HG03457 (cell line): Measurements from ENCODE around the gene CCDC78.

Experiments
- ATAC-seq: cut with Tn5 transposase; IDR thresholded peaks from one replicate; pipeline ENCODE4 v1.9.1; 2021; ENCODE audit warnings: moderate number of reproducible peaks; ENCODE audit not compliant: unreplicated experiment

The CCDC78 gene

DNA sequence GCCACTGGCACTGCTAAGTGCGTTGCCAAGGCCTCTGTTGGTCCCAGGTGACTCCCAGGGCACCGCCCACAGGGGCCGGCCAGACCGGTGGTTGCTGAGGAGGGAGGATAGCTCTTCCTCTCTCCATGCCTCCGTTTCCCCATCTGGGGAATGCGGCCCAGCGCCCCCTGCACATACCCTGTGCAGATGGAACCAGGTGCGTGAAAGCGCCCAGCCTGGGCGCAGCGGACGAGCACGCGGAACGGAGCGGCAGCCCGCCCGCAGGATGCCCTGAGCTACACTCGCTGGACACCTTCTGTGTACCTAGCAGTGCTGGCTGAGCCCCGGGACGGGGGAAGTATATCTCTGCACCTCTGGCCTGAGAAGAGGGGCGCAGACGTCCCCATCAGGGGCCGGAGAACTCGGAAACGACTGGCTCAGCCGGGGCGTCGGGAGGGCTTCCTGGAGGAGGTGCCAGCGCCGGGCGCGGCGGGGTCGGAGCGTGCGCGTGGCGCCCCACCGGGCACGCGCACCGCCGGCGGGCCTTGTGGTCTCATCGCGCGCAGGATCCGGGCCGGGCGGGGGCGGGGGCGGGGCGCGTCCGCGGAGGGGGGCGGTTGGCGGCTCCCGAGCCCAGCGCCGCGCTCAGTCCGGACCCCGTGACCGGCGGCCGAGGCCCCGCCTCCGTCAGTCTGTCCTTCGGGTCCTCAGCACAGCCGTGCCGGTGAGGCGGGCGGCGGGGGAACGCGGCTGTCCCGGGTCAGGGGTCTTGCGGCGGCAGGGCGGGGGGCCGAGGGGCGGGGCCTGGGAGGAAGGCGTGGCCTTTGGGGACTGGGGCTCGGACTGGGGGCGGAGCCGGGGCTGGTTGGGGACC is at the start of gene CCDC78, which contains the start of gene HAGHL:
CCDC78 (minus strand) TSS at position 6 of the 853 bp plus-strand sequence. CDS start 76 bp downstream, outside the sequence.
HAGHL (plus strand) TSS at position 669 of the 853 bp plus-strand sequence. CDS start 404 bp downstream, outside the sequence.
- ATAC-seq: no peak

DNA sequence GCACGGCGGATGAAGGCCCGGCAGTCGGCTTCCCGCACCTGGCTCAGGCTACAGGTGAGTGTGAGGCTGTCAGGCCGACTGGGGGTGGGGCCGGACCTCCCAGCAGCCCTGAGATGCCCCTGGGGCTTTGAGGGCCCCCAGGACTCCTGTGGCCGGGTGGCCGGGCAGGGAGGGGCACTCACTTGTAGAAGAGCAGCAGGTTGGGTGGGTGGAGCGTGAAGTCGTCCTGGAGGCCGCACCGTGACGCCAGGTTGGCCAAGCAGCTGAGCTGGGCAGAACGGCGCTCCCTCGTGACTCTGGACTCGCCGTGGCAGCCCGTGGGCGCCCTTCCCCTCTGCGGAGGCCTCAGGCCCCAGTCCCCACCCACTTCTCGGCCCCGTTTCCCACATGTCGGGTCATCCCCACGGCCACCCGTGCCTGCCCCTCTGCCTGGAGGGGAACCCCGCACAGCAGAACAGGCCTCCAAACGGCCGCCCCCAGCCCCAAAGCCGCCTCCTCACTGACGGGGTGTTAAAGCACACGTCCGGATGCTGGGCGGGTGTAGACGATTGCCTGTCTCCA is 49.1 kb upstream of the CCDC78 start:
- ATAC-seq: no peak

DNA sequence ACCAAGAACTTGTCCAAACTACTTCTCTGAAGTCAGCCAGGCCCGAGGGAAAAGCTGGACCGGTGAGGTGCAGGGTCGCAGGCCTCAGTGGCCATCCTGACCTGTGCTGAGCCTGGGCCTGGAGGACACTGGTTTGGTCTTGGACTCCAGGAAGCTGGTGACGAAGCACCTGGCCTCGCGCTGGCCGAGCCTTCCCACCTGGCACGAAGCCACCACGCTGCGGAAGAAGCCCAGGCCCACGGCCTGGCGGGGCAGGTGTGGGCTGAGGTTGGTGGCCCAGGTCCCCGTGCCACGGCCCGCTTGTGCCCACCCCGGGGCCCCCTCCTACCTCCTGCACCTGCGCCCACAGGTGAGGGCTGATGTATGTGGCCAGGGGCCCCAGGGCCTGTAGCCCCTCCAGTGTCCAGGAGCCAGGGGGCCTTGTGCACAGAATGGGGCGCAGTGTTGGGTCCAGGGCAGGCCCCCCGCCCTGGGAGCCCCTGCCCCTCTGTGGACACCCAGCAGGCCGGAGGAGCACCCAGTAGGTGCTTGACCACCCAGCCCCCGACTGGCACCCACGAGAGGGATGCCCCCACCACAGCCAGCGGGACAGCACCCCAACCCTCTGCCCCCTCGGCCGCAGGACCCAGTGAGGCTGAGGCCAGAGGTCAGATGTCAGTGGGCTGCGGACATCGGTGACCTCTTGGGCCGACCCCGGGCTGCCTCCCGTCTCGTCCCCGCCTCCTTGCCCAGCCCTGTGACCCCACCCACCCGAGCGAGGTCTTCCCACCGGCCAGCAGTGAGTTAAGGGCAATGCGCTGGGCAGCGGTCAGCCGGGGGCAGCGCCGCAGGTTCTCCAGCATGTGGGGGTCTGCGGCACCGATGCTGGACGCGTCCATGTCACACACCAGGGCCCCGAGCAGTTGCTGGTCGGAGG is 48.1 kb upstream of the CCDC78 start:
- no peak for ATAC-seq

DNA sequence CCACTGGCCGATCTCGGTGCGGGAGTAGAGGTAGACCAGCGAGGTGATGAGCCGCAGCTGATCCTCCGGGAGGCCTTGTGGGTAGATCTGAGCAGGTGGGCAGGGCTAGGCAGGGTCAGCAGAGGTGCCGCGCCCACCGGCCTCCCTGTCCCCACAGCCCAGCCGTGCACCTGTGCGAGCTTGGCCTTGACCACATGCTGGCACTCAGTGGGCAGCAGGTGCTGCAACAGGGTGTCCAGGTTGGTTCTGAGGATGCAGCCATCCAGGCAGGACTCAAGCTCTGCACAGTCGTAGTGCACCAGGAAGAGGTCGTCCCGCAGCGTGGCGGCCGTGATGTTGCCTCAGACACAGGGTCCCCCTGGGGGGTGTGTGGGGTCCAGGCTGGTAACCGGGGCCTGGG is 46.7 kb upstream of the CCDC78 start:
- no peak for ATAC-seq

DNA sequence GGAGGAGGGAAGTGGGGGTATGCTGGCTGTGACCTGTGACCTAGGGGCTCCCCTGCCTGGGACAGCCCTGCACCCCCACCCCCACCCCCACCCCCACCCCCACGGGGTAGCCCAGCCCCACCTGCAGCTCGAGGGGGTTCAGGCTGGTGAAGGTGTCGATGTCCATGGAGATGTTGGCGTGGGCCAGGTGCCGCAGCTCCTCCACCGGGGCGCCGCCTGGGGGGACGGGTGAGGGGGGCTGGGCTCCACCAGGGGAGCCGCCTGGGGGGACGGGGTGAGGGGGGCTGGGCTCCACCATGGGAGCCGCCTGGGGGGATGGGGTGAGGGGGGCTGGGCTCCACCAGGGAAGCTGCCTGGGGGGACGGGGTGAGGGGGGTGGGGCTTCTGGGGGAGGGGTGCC is 44.2 kb upstream of the CCDC78 start:
- no peak for ATAC-seq

DNA sequence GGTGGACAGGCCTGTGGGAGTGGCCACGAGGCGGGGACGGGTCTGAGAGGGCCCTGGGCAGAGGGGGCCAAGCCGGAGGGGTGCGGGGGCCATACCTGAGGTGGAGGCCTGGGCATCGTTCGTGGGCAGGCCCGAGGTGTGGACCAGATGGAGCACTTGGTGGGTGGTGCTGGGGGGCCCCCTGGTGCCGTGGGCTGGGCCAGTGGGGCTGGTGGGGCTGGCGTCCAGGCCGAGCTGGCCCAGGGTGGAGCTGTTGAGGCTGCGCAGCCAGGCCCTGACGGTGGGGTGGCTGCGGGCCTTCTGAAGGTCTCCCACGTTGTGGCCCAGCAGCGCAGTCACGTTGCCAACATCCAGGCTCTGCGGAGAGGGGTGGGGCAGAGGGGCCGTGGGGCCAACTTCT is 43.7 kb upstream of the CCDC78 start:
- ATAC-seq: no peak

DNA sequence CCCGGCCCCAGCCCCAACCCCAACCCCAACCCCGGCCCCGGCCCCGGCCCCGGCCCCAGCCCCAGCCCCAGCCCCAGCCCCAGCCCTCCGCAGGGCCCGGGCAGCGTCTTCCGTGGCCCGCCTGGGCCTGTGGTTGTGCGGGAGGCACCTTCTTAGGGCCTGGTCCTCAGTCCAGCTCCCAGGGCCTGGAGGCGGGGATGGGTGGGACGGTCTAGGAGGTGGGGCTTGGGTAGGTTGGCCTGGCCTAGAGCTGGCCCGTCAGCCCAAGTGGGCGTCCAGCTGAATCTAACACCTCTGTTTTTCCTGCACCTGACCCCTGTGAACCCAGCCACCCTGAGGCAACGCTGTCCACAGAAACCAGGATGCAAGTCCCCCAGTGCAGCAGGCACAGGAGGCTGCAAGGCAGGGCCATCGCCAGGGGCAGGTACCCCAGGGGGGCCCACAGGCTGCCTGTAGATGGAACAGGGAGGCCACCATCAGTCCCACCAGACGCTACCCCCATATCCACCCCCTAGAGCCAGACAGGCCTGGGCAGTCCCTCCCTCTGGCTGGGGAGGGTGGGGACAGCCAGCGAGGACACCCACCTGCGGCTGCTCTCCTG is 43.0 kb upstream of the CCDC78 start:
- no peak for ATAC-seq

DNA sequence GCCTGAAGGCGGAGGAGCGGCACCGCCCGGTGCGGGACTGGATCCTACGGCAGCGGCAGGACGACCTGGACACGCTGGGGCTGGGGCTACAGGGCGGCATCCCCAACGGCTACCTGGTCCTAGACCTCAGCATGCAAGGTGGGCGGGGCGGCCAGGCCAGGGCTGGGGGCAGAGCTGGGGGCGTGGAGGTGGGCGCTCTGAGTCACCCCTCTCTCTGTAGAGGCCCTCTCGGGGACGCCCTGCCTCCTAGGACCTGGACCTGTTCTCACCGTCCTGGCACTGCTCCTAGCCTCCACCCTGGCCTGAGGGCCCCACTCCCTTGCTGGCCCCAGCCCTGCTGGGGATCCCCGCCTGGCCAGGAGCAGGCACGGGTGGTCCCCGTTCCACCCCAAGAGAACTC is 42.2 kb upstream of the CCDC78 start:
- no peak for ATAC-seq

DNA sequence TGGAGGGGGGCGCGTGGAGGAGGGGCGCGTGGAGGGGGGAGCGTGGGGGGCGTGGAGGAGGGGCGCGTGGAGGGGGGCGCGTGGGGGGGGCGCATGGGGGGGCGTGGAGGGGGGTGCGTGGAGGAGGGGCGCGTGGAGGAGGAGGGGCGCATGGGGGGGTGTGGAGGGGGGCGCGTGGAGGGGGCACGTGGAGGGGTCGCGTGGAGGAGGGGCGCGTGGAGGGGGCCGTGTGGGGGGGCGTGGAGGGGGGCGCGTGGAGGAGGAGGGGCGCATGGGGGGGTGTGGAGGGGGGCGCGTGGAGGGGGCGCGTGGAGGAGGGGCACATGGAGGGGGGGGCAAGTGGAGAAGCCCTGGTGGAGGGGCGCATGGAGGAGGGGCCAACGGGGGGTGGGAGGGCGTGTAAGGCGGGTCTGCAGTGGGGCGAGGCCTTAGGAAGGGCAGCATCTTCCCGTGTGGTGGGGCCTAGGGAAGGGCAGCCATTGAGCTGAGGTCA is 41.5 kb upstream of the CCDC78 start:
- ATAC-seq: no peak

DNA sequence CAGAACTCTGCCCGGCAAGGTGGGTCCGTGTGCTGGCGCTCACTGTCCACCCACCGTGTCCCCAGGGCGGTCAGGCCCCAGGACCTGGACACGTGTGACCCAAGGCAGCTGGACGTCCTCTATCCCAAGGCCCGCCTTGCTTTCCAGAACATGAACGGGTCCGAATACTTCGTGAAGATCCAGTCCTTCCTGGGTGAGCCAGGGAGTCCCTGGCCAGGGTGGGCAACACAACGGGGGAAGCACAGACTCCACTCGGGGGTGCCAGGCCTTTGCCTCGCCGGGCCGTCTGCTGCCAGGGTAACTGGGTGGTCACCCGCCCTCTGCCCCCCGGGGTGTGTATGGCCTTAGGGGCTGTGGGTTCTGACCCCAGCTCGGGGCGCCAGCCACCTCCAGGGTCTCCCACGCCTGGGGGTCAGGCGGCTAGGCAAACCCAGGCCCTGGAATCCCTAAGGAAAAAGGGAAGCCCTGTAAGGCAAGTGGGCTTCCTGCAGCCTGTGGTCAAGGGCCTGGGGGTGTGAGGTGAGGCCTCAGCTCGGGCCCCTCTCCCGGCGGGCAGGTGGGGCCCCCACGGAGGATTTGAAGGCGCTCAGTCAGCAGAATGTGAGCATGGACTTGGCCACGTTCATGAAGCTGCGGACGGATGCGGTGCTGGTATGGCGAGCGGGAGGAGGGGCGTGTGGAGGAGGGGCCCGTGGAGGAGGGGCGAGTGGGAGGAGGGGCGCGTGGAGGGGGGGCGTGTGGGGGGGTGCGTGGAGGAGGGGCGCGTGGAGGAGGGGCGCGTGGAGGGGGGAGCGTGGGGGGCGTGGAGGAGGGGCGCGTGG is 40.8 kb upstream of the CCDC78 start:
- no peak for ATAC-seq

DNA sequence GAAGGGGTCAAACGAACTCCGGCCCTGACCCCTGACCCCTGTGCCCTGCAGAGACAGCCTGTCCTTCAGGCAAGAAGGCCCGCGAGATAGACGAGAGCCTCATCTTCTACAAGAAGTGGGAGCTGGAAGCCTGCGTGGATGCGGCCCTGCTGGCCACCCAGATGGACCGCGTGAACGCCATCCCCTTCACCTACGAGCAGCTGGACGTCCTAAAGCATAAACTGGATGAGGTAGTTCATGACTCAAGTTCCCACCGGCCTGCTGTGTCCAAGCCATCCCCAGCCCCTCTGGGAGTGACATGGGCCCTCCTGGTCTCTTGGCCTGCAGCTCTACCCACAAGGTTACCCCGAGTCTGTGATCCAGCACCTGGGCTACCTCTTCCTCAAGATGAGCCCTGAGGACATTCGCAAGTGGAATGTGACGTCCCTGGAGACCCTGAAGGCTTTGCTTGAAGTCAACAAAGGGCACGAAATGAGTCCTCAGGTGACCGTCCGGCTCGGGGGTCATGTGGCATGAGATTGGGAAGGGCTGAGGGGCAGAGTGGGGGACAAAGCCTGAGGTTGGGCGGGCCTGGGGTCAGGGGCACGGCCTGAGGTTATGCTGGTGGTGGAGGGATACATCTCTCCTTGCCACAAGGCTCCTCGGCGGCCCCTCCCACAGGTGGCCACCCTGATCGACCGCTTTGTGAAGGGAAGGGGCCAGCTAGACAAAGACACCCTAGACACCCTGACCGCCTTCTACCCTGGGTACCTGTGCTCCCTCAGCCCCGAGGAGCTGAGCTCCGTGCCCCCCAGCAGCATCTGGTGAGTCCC is 40.0 kb upstream of the CCDC78 start:
- ATAC-seq: no peak

DNA sequence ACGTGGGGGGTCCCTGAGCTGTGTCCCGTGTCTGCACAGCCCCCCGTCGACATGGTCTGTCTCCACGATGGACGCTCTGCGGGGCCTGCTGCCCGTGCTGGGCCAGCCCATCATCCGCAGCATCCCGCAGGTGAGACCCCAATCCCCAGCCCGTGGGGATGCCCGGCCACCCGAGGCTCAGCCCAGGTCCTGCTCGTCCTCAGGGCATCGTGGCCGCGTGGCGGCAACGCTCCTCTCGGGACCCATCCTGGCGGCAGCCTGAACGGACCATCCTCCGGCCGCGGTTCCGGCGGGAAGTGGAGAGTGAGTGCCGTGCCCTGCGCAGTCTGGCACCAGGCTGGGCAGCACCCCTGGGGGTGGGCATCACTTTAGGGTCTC is 39.2 kb upstream of the CCDC78 start:
- ATAC-seq: no peak

DNA sequence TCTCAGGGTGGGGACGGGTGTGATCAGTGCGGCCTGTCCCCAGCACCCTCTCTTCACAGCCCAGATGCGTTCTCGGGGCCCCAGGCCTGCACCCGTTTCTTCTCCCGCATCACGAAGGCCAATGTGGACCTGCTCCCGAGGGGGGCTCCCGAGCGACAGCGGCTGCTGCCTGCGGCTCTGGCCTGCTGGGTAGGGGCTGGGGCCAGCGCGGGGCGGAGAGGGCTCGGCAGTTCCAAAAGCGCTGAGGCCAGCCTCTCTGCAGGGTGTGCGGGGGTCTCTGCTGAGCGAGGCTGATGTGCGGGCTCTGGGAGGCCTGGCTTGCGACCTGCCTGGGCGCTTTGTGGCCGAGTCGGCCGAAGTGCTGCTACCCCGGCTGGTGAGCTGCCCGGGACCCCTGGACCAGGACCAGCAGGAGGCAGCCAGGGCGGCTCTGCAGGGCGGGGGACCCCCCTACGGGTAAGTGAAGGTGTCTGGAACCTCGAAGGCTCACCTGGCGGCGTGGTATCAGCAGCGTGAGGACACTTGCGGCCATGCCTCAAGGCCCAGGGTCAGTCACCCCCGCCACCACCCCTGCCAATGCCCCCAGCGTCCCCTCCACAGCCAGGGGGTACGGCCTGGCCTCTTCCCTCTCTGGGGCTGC is 38.7 kb upstream of the CCDC78 start:
- no peak for ATAC-seq

DNA sequence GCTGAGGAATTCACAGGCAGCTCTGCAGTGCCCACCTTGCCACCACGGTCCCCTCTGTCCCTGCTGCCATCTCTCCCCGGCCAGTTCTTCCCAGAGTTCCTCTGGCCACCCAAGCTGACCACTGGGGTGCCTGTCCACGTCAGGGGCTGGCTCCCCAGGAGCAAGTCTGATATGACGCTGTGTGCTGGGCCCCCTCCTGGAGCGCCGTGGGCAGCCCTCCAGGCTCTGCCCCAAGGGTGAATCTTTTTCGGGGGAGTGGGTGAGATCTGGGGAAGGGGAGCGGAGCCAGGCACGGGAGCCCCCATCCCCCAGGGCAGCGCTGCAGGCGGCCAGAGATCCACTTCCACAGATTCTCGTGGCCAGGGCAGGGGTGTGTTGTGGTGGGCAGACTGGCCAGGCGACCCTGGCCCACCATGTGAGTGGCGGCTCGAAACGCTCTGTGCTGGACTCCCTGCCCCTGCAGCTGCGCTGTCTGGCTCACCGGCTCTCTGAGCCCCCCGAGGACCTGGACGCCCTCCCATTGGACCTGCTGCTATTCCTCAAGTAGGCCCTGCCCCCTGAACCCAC is 38.0 kb upstream of the CCDC78 start:
- no peak for ATAC-seq

DNA sequence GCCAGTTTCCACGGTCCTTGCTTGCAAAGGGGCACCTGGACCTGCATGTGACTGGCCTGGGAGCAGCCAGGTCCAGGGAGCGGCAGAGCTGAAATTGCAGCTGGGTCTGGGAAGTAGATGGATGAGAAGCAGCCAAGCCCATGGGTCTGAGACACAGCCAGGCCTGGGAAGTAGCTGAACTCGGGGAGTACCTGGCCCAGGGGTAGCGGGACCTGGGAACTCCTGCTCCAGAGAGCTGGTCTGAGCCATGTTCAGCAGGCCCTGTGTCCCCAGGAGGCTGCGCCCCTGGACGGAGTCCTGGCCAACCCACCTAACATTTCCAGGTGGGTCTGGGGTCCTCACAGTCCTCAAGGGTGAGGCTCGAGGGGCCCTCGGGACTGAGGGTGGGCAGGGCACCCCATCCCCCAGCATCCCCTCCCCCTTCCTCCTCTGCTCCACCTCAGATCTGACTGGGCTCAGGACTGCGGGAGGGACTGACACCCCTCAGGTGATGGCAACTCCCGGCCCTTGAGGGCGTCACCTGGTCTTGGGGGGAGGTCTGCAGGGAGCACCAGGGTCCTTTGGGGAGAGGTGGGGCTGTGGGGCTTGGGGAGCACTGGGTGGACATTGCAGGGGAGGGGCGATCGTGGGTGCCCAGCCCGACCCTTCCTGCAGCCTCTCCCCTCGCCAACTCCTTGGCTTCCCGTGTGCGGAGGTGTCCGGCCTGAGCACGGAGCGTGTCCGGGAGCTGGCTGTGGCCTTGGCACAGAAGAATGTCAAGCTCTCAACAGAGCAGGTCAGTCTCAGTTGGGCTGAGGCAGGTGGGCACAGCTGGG is 37.3 kb upstream of the CCDC78 start:
- ATAC-seq: no peak

DNA sequence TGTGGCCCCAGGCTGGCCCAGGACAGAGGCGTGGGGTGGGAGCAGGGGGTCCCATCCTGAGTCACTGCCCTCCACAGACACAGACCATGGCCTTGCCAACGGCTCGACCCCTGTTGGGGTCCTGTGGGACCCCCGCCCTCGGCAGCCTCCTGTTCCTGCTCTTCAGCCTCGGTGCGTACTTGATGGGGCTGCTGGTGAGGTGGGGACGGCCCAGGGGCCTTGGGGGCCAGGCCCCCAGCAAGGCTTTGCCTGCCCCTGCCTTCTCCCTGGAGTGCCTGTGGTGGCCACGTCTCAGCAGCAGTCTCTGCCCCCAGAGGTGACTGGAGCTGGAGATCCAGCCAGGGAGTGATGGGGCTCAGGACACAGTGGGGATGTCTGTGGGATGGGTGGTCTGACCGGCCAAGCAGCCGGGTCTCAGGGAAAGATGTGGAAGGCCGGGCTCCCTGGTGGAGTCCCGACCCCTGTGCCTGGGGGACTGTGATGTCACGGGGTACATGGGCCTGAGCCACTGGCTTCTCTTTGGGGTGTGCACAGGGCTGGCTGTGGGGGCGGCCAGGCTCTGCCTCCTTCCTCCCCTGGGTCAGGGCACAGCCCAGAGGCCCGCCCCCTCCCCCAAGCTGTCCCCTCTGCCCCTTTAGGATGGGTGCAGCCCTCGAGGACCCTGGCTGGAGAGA is 36.5 kb upstream of the CCDC78 start:
- no peak for ATAC-seq
